Measurements from ENCODE around the gene TGM2. TPM values are rescaled to one million over a fixed set of nuclear protein-coding genes. Genes with fewer than 3 reads are reported as not detected.
A peak's percentile ranks its signal among the peaks of the same experiment; 100 is the strongest.

Gene TGM2
- total and polyA plus RNA-seq, 2 donors (not counting 3 experiments of a cell fraction or from before 2014, with no cell fraction given), result 861 to 868 TPM

GRCh38 chr20:38133680-38134426, 31.2 kb downstream of the TGM2 start:
- H3K27ac ChIP-seq (ENCODE audit: insufficient read depth, low read depth, low read length), result peak overlapping the region; percentile 88

More at GRCh38 chr20:38133680-38134426, 31.2 kb downstream of the TGM2 start:
- CTCF ChIA-PET, result interaction anchor here (1.0 to 4.4 kb wide), 9 partner anchors 8 to 87 kb away, joined by 3 to 42 read pairs (median 5); no protein-coding TSS in a partner anchor
- TF ChIP-seq MYC (IDR thresholded peaks at IDR 0.05; ENCODE audit: low read depth, low read length) (no peak), MAX (IDR thresholded peaks at IDR 0.05; ENCODE audit: insufficient read depth, insufficient read length) (no peak), JUN (IDR thresholded peaks at IDR 0.05; ENCODE audit: borderline replicate concordance, insufficient read depth, insufficient read length, low read depth) (no peak), POLR2A (IDR thresholded peaks at IDR 0.05; ENCODE audit: low read depth, low read length) (no peak), EZH2 (IDR thresholded peaks at IDR 0.05; ENCODE audit: borderline replicate concordance, low read depth, low read length, severe bottlenecking) (no peak), CTCF (IDR thresholded peaks at IDR 0.05; ENCODE audit: extremely low read depth in 1 of 2, insufficient read depth in 1 of 2, low read depth in 1 of 2, low read length in 2 of 2) (no peak)
- no peaks in the 10 kb centered on the region for H3K9me3 ChIP-seq (replicated peaks; ENCODE audit: control insufficient read depth, insufficient read depth, low read length)
- H3K4me1 ChIP-seq (ENCODE audit: control insufficient read depth, extremely low read depth, insufficient read depth, low read length), result peaks cover 46% of the 10 kb centered on the region
- H3K4me2 ChIP-seq (ENCODE audit: insufficient read depth, low read length), result peak overlapping the region; percentile 18
- H3K4me3 ChIP-seq (replicated peaks in 1 of 3; ENCODE audit: insufficient read depth in 1 of 3, low read depth in 1 of 3, low read length in 3 of 3), result no peak overlapping the region
- no peak overlapping the region for H2AFZ ChIP-seq (ENCODE audit: low read depth, low read length)
- H3K36me3 ChIP-seq (ENCODE audit: control insufficient read depth in 2 of 2, extremely low read depth in 1 of 2, insufficient read depth in 2 of 2, low read length in 2 of 2), result peaks cover 30 to 69% of the 10 kb centered on the region in 2 experiments
- dilution Hi-C loops (cut with MboI; ENCODE audit: extremely low pct_ligation_motif_present, low sequenced_read_pairs), result no loop called here
- no peaks in the 10 kb centered on the region for H4K20me1 ChIP-seq (replicated peaks; ENCODE audit: control insufficient read depth, extremely low read depth, insufficient read depth, low read length)
- BruUV-seq (replicated peaks), result no TSS peak
- FAIRE-seq (no peak), DNase-seq (ENCODE audit: low read depth, low spot score) (no peak)
- no peaks in the 10 kb centered on the region for H3K9me1 ChIP-seq (replicated peaks; ENCODE audit: control insufficient read depth, extremely low read depth, insufficient read depth, low read length)
- intact Hi-C loops (cut with micrococcal nuclease), result loop anchor here (1.0 kb wide), 5 partner anchors 9 to 61 kb away; partner anchors contain the start of gene TGM2
- peak overlapping the region; percentile 51 for H3K9ac ChIP-seq (replicated peaks; ENCODE audit: extremely low read depth, insufficient read depth, low read length)
- POLR2A ChIA-PET, result interaction anchor here (0.7 to 1.7 kb wide), 4 partner anchors 9 to 76 kb away, joined by 3 to 6 read pairs (median 4); no protein-coding TSS in a partner anchor
- H3K79me2 ChIP-seq (ENCODE audit: control insufficient read depth, insufficient read depth, low read length), result no peaks in the 10 kb centered on the region
- H3K27me3 ChIP-seq (ENCODE audit: control insufficient read depth in 2 of 2, insufficient read depth in 2 of 2, low read length in 2 of 2), result no peaks in the 10 kb centered on the region
